HG02588 (cell line): ENCODE measurements around the gene CAPZB.

Experiments
- ATAC-seq: cut with Tn5 transposase; IDR thresholded peaks from one replicate; pipeline ENCODE4 v1.9.1; 2021; ENCODE audit warnings: mild to moderate bottlenecking, moderate library complexity; ENCODE audit not compliant: unreplicated experiment

CAPZB gene

DNA sequence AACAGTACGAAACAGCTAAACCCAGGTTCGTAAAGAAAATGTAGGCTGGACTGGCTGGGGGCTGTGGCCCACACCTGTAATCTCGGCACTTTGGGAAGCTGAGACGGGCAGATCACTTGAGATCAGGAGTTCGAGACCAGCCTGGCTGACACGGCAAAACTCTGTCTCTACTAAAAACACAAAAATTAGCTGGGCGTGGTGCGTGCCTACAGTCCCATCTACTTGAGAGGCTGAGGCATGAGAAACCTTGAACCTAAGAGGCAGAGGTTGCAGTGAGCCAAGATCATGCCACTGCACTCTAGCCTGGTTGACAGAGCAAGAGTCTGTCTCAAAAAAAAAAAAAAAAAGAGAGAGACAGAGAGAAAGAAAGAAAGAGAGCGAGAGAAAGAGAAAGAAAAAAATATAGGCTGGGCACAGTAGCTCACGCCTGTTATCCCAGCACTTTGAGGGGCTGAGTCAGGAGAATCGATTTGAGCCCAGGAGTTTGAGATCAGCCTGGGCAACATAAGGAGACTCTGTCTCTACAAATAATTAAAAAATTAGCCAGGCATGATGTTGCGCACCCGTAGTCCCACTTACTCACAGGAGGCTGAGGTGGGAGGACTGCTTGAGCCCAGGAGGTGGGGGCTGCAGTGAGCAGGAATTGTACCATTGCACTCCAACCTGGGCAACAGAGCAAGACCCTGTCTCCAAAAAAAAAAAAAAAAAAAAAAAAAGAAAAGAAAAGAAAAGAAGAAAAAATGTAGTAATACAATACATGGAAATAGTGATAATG is 35.7 kb downstream of the CAPZB start:
- no peak for ATAC-seq

DNA sequence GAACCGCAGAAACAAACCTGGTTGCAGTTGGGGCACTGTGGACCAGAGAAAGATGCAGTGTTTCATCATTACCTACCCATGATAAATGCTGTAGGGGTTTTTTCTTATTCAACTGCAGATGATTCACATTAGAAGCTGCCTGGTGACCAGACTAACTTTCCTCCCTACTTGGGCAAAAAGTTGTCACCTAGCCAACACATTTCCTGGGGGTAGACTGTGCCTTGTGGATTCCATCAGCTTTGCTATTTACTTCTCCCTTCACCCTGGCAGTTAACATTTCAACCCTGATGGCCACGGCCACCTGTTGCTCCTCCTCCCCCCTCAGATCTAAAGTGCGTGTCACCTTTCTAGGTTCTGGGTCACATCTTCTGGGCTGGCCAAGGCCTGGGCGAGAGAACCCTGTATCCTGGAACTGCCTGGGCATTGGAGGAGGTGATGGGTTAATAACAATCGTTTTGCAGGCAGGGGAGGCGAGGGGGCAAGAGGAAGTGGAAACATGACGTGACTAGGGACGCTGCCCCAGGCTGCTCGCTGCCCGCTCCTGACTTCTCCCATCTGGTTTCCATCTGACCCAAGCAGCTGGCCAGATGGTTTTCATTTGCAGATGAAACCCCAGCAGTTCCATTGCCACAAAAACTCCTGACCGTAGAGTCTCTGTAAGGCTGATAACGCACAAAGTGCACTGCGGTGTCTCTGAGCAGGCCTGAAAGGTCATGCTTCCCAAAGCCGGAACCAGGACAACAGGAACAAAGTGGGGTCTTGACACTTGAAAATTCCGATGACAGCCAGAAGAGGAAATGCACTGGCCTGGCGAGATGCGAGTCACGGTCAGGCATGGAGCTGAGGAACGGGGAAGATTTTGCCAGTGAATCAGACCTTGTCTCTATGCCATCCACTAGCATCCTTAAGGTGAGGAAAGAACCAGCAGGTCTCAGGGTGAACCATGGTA is 36.6 kb downstream of the CAPZB start:
- no peak for ATAC-seq

DNA sequence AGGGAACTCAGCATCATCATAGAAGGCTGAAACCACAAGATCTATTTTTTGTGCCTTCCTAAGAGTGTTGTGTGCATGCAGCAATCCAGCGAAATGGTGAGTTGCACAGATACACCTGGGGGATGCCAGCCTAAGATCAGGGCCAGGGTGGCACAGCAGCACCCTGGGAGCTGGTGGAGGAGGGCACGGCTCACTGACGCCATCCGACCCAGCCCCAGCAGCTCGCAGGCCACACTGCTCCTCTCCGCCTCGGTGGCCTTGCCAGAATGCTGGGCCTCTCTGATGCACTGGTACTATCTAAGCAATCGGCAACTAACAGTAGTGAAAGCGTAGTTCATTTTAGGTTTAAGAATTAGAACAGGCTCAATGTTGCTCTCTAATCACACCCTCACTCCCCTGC is 37.8 kb downstream of the CAPZB start:
- ATAC-seq = no peak

DNA sequence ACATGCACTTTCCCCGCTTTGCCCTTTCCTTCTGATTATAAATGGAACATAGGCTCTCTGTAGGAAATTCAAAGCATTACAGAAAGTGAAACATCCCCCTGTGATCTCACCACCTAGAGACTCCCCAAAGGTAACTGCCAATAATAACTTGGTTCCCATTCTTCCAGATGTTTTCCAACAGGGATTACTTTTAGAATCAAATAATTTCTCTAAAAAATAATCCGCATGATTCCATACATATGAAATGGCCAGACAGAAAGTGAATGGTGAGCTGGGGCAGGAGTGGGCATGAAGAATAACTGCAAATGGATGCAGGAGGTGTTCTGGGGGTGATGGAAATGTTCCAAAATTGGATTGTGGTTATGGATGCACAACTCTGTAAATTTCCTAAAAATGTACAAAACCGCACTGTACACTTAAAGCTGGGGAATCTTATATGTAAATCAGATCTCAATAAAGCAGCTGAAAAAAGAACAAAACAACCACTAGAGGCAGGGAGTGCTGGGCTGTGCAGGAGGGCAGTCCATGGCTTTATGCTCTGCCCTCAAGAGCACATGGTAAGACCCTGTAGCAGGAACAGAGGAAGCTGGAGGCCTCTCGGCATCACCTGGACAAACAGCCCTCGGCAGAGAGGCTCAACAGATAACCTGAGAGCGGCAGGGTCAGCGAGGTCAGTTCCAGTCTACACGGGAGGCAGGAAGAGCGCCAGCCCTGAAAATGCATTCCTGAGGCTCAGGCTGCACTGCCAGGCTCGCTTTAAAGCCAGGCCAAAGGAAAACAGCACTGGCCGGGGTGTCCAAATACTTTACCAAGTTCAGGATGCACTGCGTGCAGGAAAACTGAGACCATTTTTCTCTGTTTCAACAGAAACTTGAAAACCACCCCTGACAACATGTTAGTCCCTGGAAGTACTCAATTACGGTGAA is 39.7 kb downstream of the CAPZB start:
- no peak for ATAC-seq

DNA sequence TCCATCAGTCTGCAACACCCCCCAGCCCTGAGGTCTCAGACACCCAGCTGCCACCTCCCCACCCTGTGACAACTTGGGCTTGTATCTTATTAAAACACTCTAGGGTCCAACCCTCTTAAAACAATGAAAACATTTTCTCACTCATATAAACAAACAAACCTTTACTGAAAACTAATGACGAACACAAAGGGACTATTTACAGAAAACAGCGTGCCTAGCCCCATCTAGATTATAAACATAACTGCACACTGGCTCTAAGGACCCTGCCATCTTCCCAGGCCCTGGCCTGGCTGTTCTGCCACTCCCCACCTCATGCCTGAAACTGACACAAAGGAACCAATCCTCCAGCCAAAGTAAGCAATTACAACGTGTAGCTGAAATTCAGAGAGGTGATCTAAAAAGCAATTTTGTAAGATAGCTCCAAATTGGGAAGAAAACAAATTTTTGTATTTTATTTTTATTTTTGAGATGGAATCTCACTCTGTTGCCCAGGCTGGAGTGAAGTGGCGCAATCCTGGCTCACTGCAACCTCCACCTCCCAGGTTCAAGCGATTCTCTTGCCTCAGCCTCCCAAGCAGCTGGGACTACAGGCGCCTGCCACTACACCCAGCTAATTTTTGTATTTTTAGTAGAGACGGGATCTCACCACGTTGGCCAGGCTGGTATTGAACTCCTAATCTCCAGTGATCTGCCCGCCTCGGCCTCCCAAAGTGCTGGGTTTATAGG is 40.9 kb downstream of the CAPZB start:
- ATAC-seq = no peak

DNA sequence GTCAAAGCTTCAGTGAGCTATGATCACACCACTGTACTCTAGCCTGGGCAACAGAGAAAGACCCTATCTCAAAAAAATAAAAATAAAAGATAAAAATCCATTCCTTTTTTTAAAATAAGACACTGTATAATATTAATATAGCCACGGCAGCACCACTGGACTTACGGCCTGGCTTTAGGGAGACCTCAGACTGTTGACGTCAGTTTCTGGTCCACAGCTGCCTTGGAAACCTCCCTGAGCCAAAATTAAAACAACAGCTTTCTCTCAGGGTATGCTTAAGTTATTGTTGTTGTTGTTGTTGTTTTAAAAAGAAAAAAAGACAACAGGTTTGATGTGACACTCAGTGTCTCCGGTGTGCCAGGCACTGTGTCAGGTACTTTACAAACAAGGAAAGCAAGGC is 42.0 kb downstream of the CAPZB start:
- ATAC-seq = no peak

DNA sequence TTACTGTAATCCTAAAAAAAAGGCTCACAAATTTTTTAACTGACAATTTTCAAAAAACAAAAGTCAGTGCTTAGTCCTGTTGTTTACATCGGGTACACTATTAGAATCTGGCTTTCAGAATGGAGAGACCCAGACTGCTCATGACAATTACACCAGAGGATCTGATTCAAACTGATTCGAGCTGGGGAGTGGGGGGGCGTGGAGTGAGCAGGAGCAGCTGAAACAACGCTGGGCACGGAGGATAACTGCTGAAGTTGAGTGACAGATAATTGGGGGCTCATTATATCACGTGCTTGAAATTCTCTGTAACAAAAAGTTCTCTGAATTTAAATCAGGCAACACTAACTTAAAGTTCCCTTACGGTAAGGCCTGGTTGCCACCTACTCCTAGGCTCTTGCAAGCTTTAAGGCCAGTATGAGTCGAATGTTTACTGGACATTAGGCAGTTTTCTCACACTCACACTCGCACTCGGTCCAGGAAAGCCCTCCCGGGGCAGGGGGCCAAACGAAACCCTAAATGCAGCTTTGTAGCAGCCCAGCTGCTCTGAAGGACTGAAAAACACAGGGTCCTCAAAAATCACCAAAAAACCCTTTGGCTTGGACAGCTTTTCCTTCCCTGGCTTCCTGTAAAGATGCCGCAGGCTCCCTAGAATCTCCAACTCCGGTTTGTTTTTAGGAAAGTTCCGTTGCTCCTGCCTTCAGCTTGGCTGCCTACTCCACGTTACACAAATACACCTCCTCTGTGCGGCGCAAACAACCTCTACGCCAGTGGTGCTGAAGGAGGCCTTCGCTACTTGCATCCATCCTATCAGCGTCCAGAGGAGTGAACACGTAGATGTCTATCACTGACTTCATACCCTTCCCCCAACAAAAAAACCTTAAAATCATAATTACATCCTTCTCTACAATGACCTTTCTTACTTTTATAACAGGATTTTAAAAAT is 42.9 kb downstream of the CAPZB start:
- ATAC-seq = no peak

DNA sequence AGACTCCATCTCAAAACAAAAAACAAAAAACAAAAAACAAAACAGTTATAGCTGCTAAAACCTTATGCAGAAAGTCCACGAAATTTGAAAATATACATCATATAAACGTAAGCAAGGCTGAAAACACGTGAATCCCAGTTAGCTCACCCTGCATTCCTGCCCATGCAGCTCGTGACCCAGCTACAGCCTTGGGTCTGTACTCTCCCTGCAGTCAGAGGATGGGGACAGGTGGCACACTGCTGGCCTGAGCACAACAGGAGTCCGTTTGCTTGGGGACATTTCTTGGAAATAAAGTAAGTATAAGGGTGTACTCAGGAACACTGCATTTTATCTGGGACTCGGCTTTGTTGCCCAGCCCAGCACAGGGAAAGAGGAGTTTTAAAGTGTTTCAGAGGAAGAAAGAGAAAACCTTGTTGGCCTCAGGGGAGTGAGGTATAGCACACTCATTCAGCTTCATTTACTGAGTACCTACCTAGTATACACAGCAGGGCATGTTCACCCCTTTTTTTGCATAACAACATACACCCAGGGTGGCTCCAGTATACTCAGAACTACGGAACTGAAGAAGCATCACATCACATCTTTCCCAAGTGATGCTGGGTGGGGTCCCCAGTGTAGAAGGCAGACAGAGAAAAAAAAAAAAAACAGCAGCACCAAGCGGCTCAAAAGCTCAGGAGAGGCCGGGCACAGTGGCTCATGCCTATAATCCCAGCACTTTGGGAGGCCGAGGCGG is 44.1 kb downstream of the CAPZB start:
- no peak for ATAC-seq

DNA sequence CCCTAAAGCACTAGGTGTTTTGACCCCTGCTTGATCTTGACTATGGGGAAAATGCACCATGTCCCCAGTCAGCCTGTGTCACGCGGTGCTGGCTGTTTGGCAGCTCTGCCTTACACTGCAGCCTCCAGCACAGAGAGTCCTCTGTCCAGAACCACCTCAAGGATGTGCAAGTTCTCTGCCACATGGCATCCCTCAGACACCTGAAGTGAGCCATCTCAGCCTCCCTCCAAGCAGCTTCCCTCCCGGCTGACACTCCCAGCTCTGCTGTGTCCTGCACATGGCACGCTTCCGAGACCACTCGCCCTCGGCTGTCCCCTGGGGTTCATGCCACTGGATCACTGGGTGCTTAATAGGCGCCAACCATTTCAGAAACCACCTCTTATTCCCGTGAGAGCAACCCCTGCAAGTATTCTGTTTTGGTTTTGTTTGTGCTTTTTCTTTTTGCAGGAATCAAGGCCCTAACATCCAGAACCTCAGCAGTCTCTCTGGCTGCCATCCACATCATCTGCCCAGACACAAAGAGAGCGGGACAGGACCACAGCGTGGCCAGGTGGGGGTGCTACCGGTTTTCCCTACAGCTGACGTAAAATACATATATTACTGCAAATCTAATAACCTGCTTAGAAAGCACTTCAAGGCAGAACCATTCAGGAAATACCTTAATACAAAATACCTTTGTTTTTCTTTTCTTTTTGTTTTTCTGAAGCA is 45.7 kb downstream of the CAPZB start:
- ATAC-seq = no peak

DNA sequence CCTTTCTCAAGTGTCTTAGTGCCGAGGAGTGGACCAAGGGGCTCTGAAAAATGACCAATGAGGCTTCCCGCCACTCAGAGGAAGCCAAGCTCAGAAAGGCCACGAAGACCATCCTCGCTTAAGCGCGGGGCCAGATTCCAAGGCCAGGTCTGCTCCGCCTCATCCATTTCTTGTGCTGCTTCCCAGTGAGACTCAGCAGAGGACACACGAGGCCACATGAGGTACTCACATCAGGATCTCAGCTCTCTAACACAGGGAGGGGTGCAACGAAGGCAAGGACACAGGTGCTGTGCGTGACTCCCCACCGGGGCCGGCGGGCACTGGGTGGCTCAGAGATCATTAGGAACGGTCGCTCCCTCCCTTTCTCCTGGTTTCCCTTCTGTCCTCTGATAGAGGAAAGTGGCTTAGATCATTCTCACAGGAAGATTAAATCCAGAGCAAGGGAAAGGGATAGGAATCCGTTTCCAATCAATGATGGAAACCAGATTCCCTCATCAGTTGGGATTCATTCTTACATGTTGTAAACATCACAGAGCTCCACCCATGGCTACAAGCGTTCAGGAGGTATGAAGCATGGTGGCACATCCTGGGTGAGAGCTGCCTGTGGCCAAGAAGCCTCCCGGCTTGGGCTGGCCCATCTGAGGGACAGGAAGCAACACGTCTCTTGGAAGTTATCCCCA is 46.7 kb downstream of the CAPZB start:
- ATAC-seq = no peak

DNA sequence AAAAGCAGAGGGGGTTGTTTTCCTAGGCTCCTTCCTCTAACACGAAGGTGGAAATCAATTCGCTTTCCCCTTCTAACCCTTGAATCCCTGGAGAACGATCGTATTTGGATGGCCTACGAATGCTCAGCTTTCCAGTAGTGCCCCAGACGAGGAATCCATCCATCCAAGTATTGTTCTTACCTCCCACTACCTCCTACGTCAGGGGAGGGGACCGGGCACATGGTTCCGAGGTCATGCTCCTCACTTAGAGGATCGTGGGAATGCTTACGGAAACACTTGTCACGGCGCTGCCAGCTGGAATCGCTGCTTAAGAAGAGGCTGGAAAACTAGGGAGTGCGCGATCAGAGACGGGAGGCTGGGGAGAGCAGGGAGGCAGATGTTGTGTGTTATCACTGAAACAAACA is 47.4 kb downstream of the CAPZB start:
- no peak for ATAC-seq

DNA sequence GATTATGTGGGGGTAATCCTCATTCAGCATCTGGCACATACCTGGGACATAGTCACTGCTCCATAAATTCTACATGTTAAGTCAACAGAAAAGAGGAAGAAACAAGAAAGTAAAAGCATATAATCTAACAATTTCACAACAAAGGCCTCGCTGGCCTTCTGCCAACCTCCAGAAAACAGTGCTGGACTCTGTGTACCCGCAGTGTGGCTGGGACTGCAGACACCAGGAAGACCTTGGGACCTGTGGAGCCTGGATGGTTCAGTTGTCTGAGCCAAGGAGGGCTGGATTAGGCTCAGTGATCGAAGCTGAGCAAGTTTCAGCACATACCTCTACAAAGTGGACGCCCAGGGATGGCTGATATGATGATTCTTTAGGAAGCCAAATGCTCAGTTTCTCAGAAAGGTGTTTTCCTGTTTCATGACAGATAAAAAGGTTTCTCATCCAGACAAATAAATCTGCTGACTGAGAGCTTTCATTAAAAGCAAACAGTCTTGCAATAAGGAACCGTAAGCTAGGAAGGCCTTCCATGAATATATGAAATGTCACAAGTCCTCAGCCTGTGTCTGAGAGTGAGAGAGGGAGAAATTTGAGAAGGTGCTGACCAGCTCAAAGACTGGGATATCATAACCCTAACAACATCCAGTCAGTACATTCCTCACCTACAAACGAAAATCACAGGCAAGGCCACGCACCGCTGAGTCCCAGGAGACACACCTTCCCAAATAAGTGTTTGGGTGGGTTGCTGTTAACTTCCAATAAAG is 48.4 kb downstream of the CAPZB start:
- ATAC-seq = no peak

DNA sequence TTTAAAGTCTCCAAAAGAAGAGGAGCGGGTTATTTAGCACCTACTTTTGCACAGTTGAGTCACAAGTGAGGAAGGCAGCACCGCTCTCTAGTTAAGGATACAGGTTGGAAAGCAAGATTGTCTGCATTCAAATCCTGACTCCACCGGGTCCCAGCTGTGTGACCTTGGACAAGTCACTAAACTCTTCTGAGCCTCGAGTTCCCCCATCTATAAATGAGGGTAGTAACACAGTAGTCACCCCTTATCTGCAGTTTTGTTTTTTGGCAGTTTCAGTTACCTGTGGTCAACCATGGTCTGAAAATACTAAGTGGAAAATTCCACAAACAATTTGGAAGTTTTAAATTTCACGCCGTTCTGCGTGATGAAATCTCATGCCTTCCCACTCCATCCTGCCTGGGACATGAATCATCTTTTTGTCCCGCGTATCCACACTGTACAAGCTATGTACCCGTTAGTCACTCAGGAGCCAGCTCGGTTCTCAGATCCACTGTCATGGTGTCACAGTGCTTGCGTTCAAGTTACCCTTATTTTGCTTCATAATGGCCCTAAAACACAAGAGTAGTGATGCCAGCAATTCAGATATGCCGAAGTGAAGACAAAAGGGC is 49.4 kb downstream of the CAPZB start:
- ATAC-seq = no peak

DNA sequence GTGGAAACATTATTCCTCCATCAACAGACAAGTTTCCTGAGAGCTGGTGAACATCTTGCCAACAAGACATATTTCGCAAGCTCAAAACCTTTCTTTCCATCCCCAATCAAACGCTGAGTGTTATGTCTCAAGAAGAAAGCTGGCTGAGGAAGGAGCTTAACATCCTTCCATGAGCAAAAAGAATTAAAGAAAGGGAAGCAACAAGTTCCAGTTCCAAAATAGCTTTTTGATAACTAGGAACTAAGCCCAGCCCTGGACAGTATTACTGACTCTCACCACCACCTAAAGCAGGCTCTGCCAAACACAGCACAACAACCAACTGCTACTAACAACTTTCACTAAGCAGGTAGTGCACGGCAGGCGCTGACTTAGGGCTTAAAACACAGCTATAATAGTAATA is 50.2 kb downstream of the CAPZB start:
- no peak for ATAC-seq

DNA sequence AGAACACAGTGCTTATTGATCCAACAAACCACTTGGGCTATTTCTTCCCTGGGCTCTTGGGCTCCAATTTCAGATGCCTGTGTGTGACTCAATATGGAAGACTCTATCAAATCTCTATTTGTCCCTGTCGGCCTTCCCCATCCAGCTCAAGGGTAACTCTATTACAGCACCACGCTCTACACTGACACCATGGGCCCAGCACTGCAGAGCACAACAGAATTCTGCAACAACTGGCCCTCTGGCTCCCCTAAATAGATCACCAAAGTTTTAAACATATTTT is 51.7 kb downstream of the CAPZB start:
- ATAC-seq = no peak

DNA sequence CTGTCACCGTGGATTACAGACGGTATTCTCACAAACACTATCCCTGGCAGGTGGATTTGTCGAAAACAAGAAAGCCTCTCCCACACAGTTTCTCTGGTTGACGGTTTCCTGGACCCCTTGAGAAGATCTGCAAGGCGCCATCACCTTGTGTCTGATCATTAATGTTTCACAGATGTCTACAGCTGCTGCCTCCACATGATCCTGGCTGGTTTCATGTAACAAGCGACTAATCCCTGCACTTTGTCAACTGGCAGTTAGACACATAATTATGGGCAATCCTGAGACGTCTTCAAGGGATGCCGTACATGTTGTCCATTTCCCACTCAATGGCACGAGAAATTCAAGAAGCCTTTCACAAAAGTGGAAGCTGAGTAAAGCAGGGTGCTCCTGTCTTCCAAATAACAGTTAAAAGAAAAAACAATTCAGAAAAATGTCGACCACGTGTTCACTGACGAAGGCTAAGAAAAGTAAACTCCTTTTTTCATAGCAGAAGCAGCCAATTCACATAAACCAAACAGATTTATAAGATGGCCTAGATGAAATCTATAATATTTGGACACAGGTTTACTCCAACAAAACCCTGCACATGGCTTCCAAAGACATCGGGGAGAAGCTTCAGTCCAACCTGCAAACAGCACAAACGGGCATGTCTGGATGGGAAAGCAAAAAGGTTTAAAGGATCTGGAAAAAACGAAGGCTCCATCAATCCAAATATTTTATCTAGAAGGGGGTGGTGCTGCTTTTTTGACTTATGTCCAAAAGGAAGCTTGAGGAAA is 52.2 kb downstream of the CAPZB start:
- ATAC-seq = no peak
